Measurements from ENCODE around the gene STX11.

GRCh38 chr6:144143106-144143505, 7.2 kb upstream of the STX11 start:
- no peak for TF ChIP-seq POLR2A (IDR thresholded peaks at IDR 0.05; ENCODE audit: low read depth, low read length)
- no peak for TF ChIP-seq POLR2AphosphoS5 (IDR thresholded peaks at IDR 0.05; ENCODE audit: low read depth, low read length)
- no peak for TF ChIP-seq TAF1 (IDR thresholded peaks at IDR 0.05; ENCODE audit: borderline replicate concordance, low read depth, low read length)
